HPDE6-E6E7 (cell line): Measurements from ENCODE around the gene SLIRP.
A peak's percentile ranks its signal among the peaks of the same experiment; 100 is the strongest.
"Not testable (repeated sequence)": the region's sequence is repeated elsewhere in the genome, so short reads cannot be mapped to it uniquely, and the experiment has no call there.

Experiments used
- DNase-seq: peaks from one replicate; pipeline ENCODE4 v3.0.0; 2011; ENCODE audit warnings: missing footprints; ENCODE audit errors: extremely low spot score

The SLIRP gene

GRCh38 chr14:77707724-77708408 lies at the start of gene SLIRP, which contains the start of gene ALKBH1:
Gene SLIRP, plus strand, starts transcription at chr14:77708103. Its CDS starts 9 bp downstream, at chr14:77708112.
Gene ALKBH1, minus strand, starts transcription at chr14:77708023. Its CDS starts 19 bp downstream, at chr14:77708004.
- peak; percentile 80 for DNase-seq

- DNase-seq: no peak
Measured at GRCh38 chr14:77659831-77660230, 48.1 kb upstream of the SLIRP start.

GRCh38 chr14:77660754-77661153 lies 47.1 kb upstream of the SLIRP start:
- DNase-seq: no peak

- not testable (repeated sequence) for DNase-seq
Measured at GRCh38 chr14:77661562-77661961, 46.3 kb upstream of the SLIRP start.

- DNase-seq: peak; percentile 94
Measured at GRCh38 chr14:77663293-77663692, 44.6 kb upstream of the SLIRP start.

GRCh38 chr14:77667331-77667730 lies 40.6 kb upstream of the SLIRP start:
- no peak for DNase-seq

GRCh38 chr14:77673193-77673592 lies 34.7 kb upstream of the SLIRP start:
- no peak for DNase-seq

GRCh38 chr14:77674931-77675330 lies 33.0 kb upstream of the SLIRP start:
- DNase-seq: no peak

GRCh38 chr14:77681196-77682157 lies 26.4 kb upstream of the SLIRP start:
- DNase-seq: no peak

- peak; percentile 12 for DNase-seq
Measured at GRCh38 chr14:77682158-77682553, 25.7 kb upstream of the SLIRP start.

- DNase-seq: no peak
Measured at GRCh38 chr14:77691259-77691658, 16.6 kb upstream of the SLIRP start.

GRCh38 chr14:77707355-77707723 lies 564 bp upstream of the SLIRP start:
- DNase-seq: peak; percentile 39

- no peak for DNase-seq
Measured at GRCh38 chr14:77708749-77709148, 846 bp downstream of the SLIRP start.

GRCh38 chr14:77709412-77709811 lies 1.5 kb downstream of the SLIRP start:
- DNase-seq: no peak

- DNase-seq: no peak
Measured at GRCh38 chr14:77710364-77710763, 2.5 kb downstream of the SLIRP start.

GRCh38 chr14:77714926-77715325 lies 7.0 kb downstream of the SLIRP start:
- DNase-seq: no peak

GRCh38 chr14:77717608-77718305 lies 9.9 kb downstream of the SLIRP start:
- no peak for DNase-seq

- DNase-seq: no peak
Measured at GRCh38 chr14:77721437-77721836, 13.5 kb downstream of the SLIRP start.

GRCh38 chr14:77722301-77722700 lies 14.4 kb downstream of the SLIRP start:
- DNase-seq: no peak

- DNase-seq: no peak
Measured at GRCh38 chr14:77730976-77731497, 23.1 kb downstream of the SLIRP start.

GRCh38 chr14:77738559-77739250 lies 30.8 kb downstream of the SLIRP start:
- DNase-seq: peak; percentile 11
